HepG2 (cell line): ENCODE results near the gene NAV1. TPM values are rescaled to one million over a fixed set of nuclear protein-coding genes. Genes with fewer than 3 reads are reported as not detected.

Source experiments
- ATAC-seq: fragments of 200-7000 bp; cut with Tn5 transposase; 3 replicates; pipeline ENCODE4 v1.9.1; 2020; ENCODE audit warnings: mild to moderate bottlenecking, moderate library complexity
- BruUV-seq: library from RNA; stranded (reverse); fragments of 400-500 nt; replicated peaks from 2 replicates; lab custom pipeline; 2021; lab: Mats Ljungman, UMichigan
- CTCF ChIA-PET: fragments of 300-600 bp; formaldehyde crosslinking; extraction: SDS; loops from one replicate; lab custom pipeline; 2021; ENCODE audit warnings: low total read pairs, inconsistent platforms, low intra/inter-chr PET ratio; lab: Yijun Ruan, JAX
- POLR2A ChIA-PET: fragments of 350-600 bp; sonication (Branson Sonifier 250); formaldehyde crosslinking; loops from one replicate; lab custom pipeline; 2020; ENCODE audit warnings: antibody characterized with exemption, inconsistent platforms; lab: Yijun Ruan, JAX
- DNase-seq: peaks from one replicate; pipeline ENCODE4 v3.0.0-alpha.2; 2015; ENCODE audit warnings: low spot score
- FAIRE-seq: peaks from 3 replicates; lab custom pipeline; 2011; peaks lifted over from hg19 to GRCh38; lab: Jason Lieb, UNC
- H2AFZ ChIP-seq: one replicate; pipeline ENCODE4 v1.6.1; 2011; ENCODE audit warnings: low read length, inconsistent platforms
- H3K27ac ChIP-seq: fragments of 300-600 bp; 3 replicates; pipeline ENCODE4 v1.8.0; 2011; ENCODE audit warnings: mixed run types, mild to moderate bottlenecking, mixed read lengths, low read length, inconsistent platforms; ENCODE audit not compliant: insufficient read depth; ENCODE audit errors: extremely low read length
- H3K27me3 ChIP-seq, 2 experiments: fragments of 200-600 bp in 1 of 2; 2 replicates in 1 of 2; 3 replicates in 1 of 2; pipeline versions ENCODE4 v1.6.0 to v1.8.0; 2011; ENCODE audit warnings: low read length in 2 of 2, mild to moderate bottlenecking in 2 of 2, moderate library complexity in 2 of 2, inconsistent platforms in 1 of 2; ENCODE audit not compliant: insufficient read depth in 2 of 2, control insufficient read depth in 1 of 2
- H3K36me3 ChIP-seq, 2 experiments: fragments of 200-600 bp in 1 of 2; replicated peaks in 1 of 2; 2 replicates in 1 of 2; 3 replicates in 1 of 2; pipeline versions ENCODE4 v1.5.1 to v1.8.0; 2011; ENCODE audit warnings: low read length in 2 of 2, inconsistent platforms in 1 of 2; ENCODE audit not compliant: insufficient read depth in 2 of 2, control insufficient read depth in 1 of 2
- H3K4me1 ChIP-seq: 2 replicates; pipeline ENCODE4 v1.5.1; 2012; ENCODE audit warnings: low read length, inconsistent platforms; ENCODE audit not compliant: insufficient read depth
- H3K4me2 ChIP-seq: 2 replicates; pipeline ENCODE4 v1.6.0; 2011; ENCODE audit warnings: low read depth, low read length, inconsistent platforms
- H3K4me3 ChIP-seq, 3 experiments: fragments of 200-600 bp in 1 of 3; sonication (generic), shearing (Covaris generic) in 1 of 3; replicated peaks in 1 of 3; 2 replicates each; pipeline ENCODE4 v1.5.1; 2011 to 2016; ENCODE audit warnings: low read length in 3 of 3, inconsistent platforms in 2 of 3, low read depth in 2 of 3, mild to moderate bottlenecking in 2 of 3, control low read depth in 1 of 3, mixed read lengths in 1 of 3; ENCODE audit not compliant: insufficient read depth in 1 of 3
- H3K79me2 ChIP-seq: one replicate; pipeline ENCODE4 v1.6.1; 2011; ENCODE audit warnings: low read length, inconsistent platforms; ENCODE audit not compliant: insufficient read depth
- H3K9ac ChIP-seq: 2 replicates; pipeline ENCODE4 v1.6.0; 2011; ENCODE audit warnings: mild to moderate bottlenecking, low read depth, low read length, inconsistent platforms; ENCODE audit not compliant: insufficient read depth
- H3K9me3 ChIP-seq: 2 replicates; pipeline ENCODE4 v1.5.1; 2012; ENCODE audit warnings: mild to moderate bottlenecking, low read length
- H4K20me1 ChIP-seq: 2 replicates; pipeline ENCODE4 v1.6.0; 2011; ENCODE audit warnings: inconsistent platforms, mild to moderate bottlenecking, low read length, moderate library complexity; ENCODE audit not compliant: insufficient read depth
- ARNTL ChIP-seq: sonication (generic); formaldehyde crosslinking; IDR thresholded peaks from 2 replicates; pipeline ENCODE4 v1.4.0; 2020; ENCODE audit warnings: mild to moderate bottlenecking, missing genetic modification reagents
- FOXK1 ChIP-seq: sonication (generic); formaldehyde crosslinking; IDR thresholded peaks from 2 replicates; pipeline ENCODE4 v1.4.0; 2020; ENCODE audit warnings: low read depth, missing genetic modification reagents, borderline replicate concordance
- KMT2B ChIP-seq: IDR thresholded peaks from 2 replicates; pipeline ENCODE4 v1.6.1; 2016; ENCODE audit warnings: missing genetic modification reagents, missing compliant biosample characterization
- PLRG1 ChIP-seq: fragments of 450-650 bp; conservative IDR thresholded peaks from 2 replicates; pipeline ENCODE4 v1.6.1; 2016
- SIX1 ChIP-seq: sonication (generic); formaldehyde crosslinking; IDR thresholded peaks from 2 replicates; pipeline ENCODE4 v1.4.0; 2020; ENCODE audit warnings: missing genetic modification reagents, borderline replicate concordance
- SNAPC2 ChIP-seq: sonication (generic); formaldehyde crosslinking; IDR thresholded peaks from 2 replicates; pipeline ENCODE4 v1.8.1; 2022; ENCODE audit warnings: mild to moderate bottlenecking, missing genetic modification reagents
- ZNF350 ChIP-seq: sonication (generic); formaldehyde crosslinking; IDR thresholded peaks from 2 replicates; pipeline ENCODE4 v1.4.0; 2020; ENCODE audit warnings: mild to moderate bottlenecking, low read depth, missing genetic modification reagents, borderline replicate concordance
- ZNF460 ChIP-seq: sonication (generic); formaldehyde crosslinking; IDR thresholded peaks from 2 replicates; pipeline ENCODE4 v1.5.1; 2020; ENCODE audit warnings: missing genetic modification reagents, mild to moderate bottlenecking, borderline replicate concordance
- ZNF572 ChIP-seq: sonication (generic); formaldehyde crosslinking; IDR thresholded peaks from 2 replicates; pipeline ENCODE4 v1.5.1; 2020; ENCODE audit warnings: mild to moderate bottlenecking, missing genetic modification reagents
- ZNF652 ChIP-seq: IDR thresholded peaks from 2 replicates; pipeline ENCODE4 v1.6.1; 2016; ENCODE audit warnings: low read depth, borderline replicate concordance
- WGBS: methylation state at CpG from one replicate; pipeline ENCODE4 v1.1.6; 2017; ENCODE audit warnings: low lambda C conversion rate; 5-methylcytosine and 5-hydroxymethylcytosine counted together
- in situ Hi-C: cut with HindIII; loops from 2 replicates; pipeline ENCODE4 v1.10.0; 2017; ENCODE audit warnings: low pct_unique_long_range_greater_than_20kb; ENCODE audit not compliant: extremely low pct_ligation_motif_present
- intact Hi-C: fragments of 100-400 bp; cut with micrococcal nuclease; formaldehyde crosslinking; loops from one replicate; pipeline ENCODE4 v1.10.0; 2022; ENCODE audit not compliant: unreplicated experiment
- polyA plus RNA-seq, 8 experiments: library from polyadenylated mRNA; depleted of rRNA in 3 of 8; stranded (reverse) in 7 of 8; unstranded in 1 of 8; fragments of >200 nt; fragmentation: Illumina TruSeq in 4 of 8; extraction: Trizol in 4 of 8; gene quantifications; 2 replicates each; pipeline versions ENCODE4 v1.2.1 to v1.2.3, GENCODE V29; 2011 to 2016; ENCODE audit warnings: low read depth in 4 of 8, missing spikeins in 1 of 8, mixed read lengths in 1 of 8; ENCODE audit not compliant: insufficient read depth in 1 of 8
- total RNA-seq, 5 experiments: library from RNA; depleted of rRNA; stranded (reverse); fragments of >200 nt; fragmentation: Illumina TruSeq; extraction: Trizol; gene quantifications; 2 replicates each; pipeline ENCODE4 v1.2.3, GENCODE V29; 2016; ENCODE audit warnings: low read depth in 1 of 5
- TF ChIP-seq, protein P1 (sequence below): IDR thresholded peaks from 2 replicates; pipeline ENCODE4 v1.6.1; 2016; ENCODE audit warnings: missing compliant biosample characterization, missing genetic modification reagents, borderline replicate concordance
- TF ChIP-seq, protein P2 (sequence below): sonication (generic); formaldehyde crosslinking; IDR thresholded peaks from 2 replicates; pipeline ENCODE4 v1.4.0; 2020; ENCODE audit warnings: missing genetic modification reagents, borderline replicate concordance
- TF ChIP-seq, protein P3 (sequence below): sonication (generic); formaldehyde crosslinking; conservative IDR thresholded peaks from 2 replicates; pipeline ENCODE4 v1.4.0; 2020; ENCODE audit warnings: missing genetic modification reagents
- TF ChIP-seq, protein P4 (sequence below): sonication (generic); formaldehyde crosslinking; IDR thresholded peaks from 2 replicates; pipeline ENCODE4 v1.5.0; 2020; ENCODE audit warnings: missing genetic modification reagents
- TF ChIP-seq, protein P5 (sequence below): sonication (generic); formaldehyde crosslinking; IDR thresholded peaks from 2 replicates; pipeline ENCODE4 v1.4.0; 2020; ENCODE audit warnings: mild to moderate bottlenecking, missing genetic modification reagents, borderline replicate concordance

Gene NAV1
- total and polyA plus RNA-seq, 2 of the 13 experiments (the other 11 are each of a cell fraction or from before 2014, with no cell fraction given), result not detected

DNA sequence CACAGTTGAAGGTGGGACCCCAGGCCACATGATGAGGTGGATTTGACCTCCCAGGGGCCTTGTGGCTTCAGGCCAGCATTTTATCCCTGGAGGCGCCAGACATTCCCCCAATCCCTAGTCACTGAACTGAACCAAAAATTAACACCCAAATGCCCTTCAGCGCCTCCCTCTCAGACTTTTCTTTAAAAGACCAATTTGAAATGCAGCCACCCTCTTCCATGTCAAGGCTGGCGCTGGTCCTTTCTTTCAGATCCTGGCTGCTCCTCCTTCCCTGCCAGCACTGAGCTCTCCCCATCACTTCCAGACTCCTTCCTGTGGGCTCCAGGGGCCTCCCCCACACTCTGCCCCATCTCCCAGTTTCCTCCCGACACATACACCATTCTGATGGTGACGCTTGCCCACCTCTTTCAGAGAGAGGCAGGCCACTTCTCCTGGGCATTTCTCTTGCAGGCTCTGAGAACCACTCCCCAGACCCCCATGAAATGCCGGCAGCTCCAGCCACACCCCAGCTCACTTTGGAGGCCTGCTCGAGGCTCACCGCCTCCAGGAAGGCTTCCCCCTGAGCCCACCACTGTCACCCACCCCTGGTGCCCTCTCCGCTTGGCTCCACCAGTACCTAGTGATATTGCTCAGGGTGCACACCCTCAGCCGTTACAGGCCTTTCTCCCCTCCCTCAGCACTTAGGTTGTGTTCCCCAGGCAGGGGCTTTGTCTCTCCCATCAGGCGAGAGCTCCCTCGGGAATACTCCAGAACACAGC is 27.0 kb downstream of the NAV1 start:
- intact Hi-C loops, result no loop called here
- no peaks in the 10 kb centered on the region for H4K20me1 ChIP-seq
- no peak for ATAC-seq
- H3K27me3 ChIP-seq, result peaks cover 5 to 38% of the 10 kb centered on the region in 2 experiments; a peak in 4 of 5 replicates
- BruUV-seq, result no TSS peak
- in situ Hi-C loops, result loop anchor here (10.0 kb wide), 1 partner anchor 219 kb away; no protein-coding TSS in a partner anchor
- DNase-seq, result no peak
- no peak overlapping the region for H3K4me2 ChIP-seq
- POLR2A ChIA-PET, result interaction anchor here (0.6 kb wide), 1 partner anchor 17 kb away, joined by 3 read pairs; no protein-coding TSS in a partner anchor
- 10% methylated on average over 11 of the region's 12 CpGs for WGBS
- H3K36me3 ChIP-seq, result no peaks in the 10 kb centered on the region
- no peak overlapping the region for H3K4me3 ChIP-seq
- no peaks in the 10 kb centered on the region for H3K9me3 ChIP-seq
- no peaks in the 10 kb centered on the region for H3K4me1 ChIP-seq
- no peak overlapping the region for H2AFZ ChIP-seq
- no peak overlapping the region for H3K9ac ChIP-seq
- H3K27ac ChIP-seq, result no peak overlapping the region
- no peaks in the 10 kb centered on the region for H3K79me2 ChIP-seq
- CTCF ChIA-PET, result no interaction called here
- FAIRE-seq, result no peak
- TF ChIP-seq, protein P1, sequence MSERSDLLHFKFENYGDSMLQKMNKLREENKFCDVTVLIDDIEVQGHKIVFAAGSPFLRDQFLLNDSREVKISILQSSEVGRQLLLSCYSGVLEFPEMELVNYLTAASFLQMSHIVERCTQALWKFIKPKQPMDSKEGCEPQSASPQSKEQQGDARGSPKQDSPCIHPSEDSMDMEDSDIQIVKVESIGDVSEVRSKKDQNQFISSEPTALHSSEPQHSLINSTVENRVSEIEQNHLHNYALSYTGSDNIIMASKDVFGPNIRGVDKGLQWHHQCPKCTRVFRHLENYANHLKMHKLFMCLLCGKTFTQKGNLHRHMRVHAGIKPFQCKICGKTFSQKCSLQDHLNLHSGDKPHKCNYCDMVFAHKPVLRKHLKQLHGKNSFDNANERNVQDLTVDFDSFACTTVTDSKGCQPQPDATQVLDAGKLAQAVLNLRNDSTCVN (CRISPR knock-in tag), result no peak
- TF ChIP-seq ZNF350 (CRISPR knock-in tag), result no peak
- TF ChIP-seq, protein P2, sequence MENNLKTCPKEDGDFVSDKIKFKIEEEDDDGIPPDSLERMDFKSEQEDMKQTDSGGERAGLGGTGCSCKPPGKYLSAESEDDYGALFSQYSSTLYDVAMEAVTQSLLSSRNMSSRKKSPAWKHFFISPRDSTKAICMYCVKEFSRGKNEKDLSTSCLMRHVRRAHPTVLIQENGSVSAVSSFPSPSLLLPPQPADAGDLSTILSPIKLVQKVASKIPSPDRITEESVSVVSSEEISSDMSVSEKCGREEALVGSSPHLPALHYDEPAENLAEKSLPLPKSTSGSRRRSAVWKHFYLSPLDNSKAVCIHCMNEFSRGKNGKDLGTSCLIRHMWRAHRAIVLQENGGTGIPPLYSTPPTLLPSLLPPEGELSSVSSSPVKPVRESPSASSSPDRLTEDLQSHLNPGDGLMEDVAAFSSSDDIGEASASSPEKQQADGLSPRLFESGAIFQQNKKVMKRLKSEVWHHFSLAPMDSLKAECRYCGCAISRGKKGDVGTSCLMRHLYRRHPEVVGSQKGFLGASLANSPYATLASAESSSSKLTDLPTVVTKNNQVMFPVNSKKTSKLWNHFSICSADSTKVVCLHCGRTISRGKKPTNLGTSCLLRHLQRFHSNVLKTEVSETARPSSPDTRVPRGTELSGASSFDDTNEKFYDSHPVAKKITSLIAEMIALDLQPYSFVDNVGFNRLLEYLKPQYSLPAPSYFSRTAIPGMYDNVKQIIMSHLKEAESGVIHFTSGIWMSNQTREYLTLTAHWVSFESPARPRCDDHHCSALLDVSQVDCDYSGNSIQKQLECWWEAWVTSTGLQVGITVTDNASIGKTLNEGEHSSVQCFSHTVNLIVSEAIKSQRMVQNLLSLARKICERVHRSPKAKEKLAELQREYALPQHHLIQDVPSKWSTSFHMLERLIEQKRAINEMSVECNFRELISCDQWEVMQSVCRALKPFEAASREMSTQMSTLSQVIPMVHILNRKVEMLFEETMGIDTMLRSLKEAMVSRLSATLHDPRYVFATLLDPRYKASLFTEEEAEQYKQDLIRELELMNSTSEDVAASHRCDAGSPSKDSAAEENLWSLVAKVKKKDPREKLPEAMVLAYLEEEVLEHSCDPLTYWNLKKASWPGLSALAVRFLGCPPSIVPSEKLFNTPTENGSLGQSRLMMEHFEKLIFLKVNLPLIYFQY (CRISPR knock-in tag), result no peak
- TF ChIP-seq, protein P3, sequence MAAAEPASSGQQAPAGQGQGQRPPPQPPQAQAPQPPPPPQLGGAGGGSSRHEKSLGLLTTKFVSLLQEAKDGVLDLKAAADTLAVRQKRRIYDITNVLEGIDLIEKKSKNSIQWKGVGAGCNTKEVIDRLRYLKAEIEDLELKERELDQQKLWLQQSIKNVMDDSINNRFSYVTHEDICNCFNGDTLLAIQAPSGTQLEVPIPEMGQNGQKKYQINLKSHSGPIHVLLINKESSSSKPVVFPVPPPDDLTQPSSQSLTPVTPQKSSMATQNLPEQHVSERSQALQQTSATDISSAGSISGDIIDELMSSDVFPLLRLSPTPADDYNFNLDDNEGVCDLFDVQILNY, result no peak
- TF ChIP-seq, protein P4, sequence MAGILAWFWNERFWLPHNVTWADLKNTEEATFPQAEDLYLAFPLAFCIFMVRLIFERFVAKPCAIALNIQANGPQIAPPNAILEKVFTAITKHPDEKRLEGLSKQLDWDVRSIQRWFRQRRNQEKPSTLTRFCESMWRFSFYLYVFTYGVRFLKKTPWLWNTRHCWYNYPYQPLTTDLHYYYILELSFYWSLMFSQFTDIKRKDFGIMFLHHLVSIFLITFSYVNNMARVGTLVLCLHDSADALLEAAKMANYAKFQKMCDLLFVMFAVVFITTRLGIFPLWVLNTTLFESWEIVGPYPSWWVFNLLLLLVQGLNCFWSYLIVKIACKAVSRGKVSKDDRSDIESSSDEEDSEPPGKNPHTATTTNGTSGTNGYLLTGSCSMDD (CRISPR knock-in tag), result no peak
- no peak for TF ChIP-seq ZNF460
- no peak for TF ChIP-seq SNAPC2 (CRISPR knock-in tag)
- TF ChIP-seq ARNTL (CRISPR knock-in tag), result no peak
- TF ChIP-seq PLRG1, result no peak
- no peak for TF ChIP-seq ZNF652 (CRISPR knock-in tag)
- TF ChIP-seq ZNF572 (CRISPR knock-in tag), result no peak
- no peak for TF ChIP-seq FOXK1 (CRISPR knock-in tag)
- no peak for TF ChIP-seq KMT2B
- TF ChIP-seq, protein P5, sequence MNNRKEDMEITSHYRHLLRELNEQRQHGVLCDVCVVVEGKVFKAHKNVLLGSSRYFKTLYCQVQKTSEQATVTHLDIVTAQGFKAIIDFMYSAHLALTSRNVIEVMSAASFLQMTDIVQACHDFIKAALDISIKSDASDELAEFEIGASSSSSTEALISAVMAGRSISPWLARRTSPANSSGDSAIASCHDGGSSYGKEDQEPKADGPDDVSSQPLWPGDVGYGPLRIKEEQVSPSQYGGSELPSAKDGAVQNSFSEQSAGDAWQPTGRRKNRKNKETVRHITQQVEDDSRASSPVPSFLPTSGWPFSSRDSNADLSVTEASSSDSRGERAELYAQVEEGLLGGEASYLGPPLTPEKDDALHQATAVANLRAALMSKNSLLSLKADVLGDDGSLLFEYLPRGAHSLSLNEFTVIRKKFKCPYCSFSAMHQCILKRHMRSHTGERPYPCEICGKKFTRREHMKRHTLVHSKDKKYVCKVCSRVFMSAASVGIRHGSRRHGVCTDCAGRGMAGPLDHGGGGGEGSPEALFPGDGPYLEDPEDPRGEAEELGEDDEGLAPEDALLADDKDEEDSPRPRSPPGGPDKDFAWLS (CRISPR knock-in tag), result no peak
- TF ChIP-seq SIX1 (CRISPR knock-in tag), result no peak
